HG02852 (cell line): ENCODE data around the gene CMTR1.
A peak's percentile ranks its signal among the peaks of the same experiment; 100 is the strongest.

ENCODE experiments used
- ATAC-seq: cut with Tn5 transposase; IDR thresholded peaks from one replicate; pipeline ENCODE4 v1.9.1; 2021; ENCODE audit warnings: mild to moderate bottlenecking, moderate library complexity; ENCODE audit not compliant: unreplicated experiment

CMTR1 gene

GRCh38 chr6:37477656-37478435 lies 44.8 kb downstream of the CMTR1 start:
- no peak for ATAC-seq

GRCh38 chr6:37478827-37479226 lies 45.8 kb downstream of the CMTR1 start:
- ATAC-seq: no peak

- ATAC-seq: no peak
Observed at GRCh38 chr6:37479266-37479854, 46.3 kb downstream of the CMTR1 start.

- ATAC-seq: no peak
Observed at GRCh38 chr6:37480118-37480736, 47.2 kb downstream of the CMTR1 start.

GRCh38 chr6:37480951-37481534 lies 48.0 kb downstream of the CMTR1 start:
- no peak for ATAC-seq

GRCh38 chr6:37481711-37482605 lies 48.9 kb downstream of the CMTR1 start:
- ATAC-seq: no peak

- ATAC-seq: no peak
Observed at GRCh38 chr6:37482606-37483251, 49.7 kb downstream of the CMTR1 start.

GRCh38 chr6:37483252-37483901 lies 50.4 kb downstream of the CMTR1 start:
- ATAC-seq: no peak

- ATAC-seq: peak; percentile 45
Observed at GRCh38 chr6:37483917-37484785, 51.1 kb downstream of the CMTR1 start.

- ATAC-seq: no peak
Observed at GRCh38 chr6:37484786-37485170, 51.8 kb downstream of the CMTR1 start.

- ATAC-seq: no peak
Observed at GRCh38 chr6:37485291-37485702, 52.3 kb downstream of the CMTR1 start.

GRCh38 chr6:37486121-37486839 lies 53.3 kb downstream of the CMTR1 start:
- ATAC-seq: no peak

GRCh38 chr6:37487591-37488380 lies 54.8 kb downstream of the CMTR1 start:
- no peak for ATAC-seq

- no peak for ATAC-seq
Observed at GRCh38 chr6:37488476-37488875, 55.5 kb downstream of the CMTR1 start.

GRCh38 chr6:37489697-37490336 lies 56.8 kb downstream of the CMTR1 start:
- no peak for ATAC-seq

- ATAC-seq: no peak
Observed at GRCh38 chr6:37490536-37491170, 57.6 kb downstream of the CMTR1 start.
